Thoracic aorta (tissue), 2 donors: ENCODE data around the gene DOC2B. TPM values are rescaled to one million over a fixed set of nuclear protein-coding genes. Genes with fewer than 3 reads are reported as not detected.

Experiments
- ATAC-seq: fragments of 150-250 bp; one replicate; pipeline ENCODE4 v1.8.0; 2017; ENCODE audit warnings: low read depth; ENCODE audit not compliant: insufficient number of reproducible peaks, low FRiP score
- DNase-seq: peaks from one replicate; pipeline ENCODE4 v3.0.0-alpha.2; 2020; ENCODE audit warnings: low spot score
- H3K27ac ChIP-seq, 2 donors: fragments of 200-600 bp; sonication (generic); 1 replicate in 1 of 2; 2 replicates in 1 of 2; pipeline ENCODE4 v1.5.1; 2016; ENCODE audit warnings: mild to moderate bottlenecking in 2 of 2, moderate library complexity in 2 of 2
- H3K27me3 ChIP-seq: fragments of 200-600 bp; sonication (generic); replicated peaks from 2 replicates; pipeline ENCODE4 v1.6.0; 2016; ENCODE audit warnings: mild to moderate bottlenecking; ENCODE audit not compliant: insufficient read depth
- H3K36me3 ChIP-seq: fragments of 200-600 bp; sonication (generic); one replicate; pipeline ENCODE4 v1.5.1; 2016
- H3K4me1 ChIP-seq, 2 donors: fragments of 200-600 bp; sonication (generic); 1 replicate in 1 of 2; 2 replicates in 1 of 2; pipeline versions ENCODE4 v1.5.1 to v1.6.0; 2016; ENCODE audit warnings: low read depth in 2 of 2, mild to moderate bottlenecking in 1 of 2; ENCODE audit not compliant: control insufficient read depth in 1 of 2
- H3K4me3 ChIP-seq: fragments of 200-600 bp; sonication (generic); 2 replicates; pipeline ENCODE4 v1.5.1; 2016; ENCODE audit warnings: mild to moderate bottlenecking
- H3K9me3 ChIP-seq: fragments of 200-600 bp; sonication (generic); 2 replicates; pipeline ENCODE4 v1.5.1; 2016
- total RNA-seq, 2 donors: library from RNA; depleted of rRNA; stranded (reverse); fragments of >200 nt; gene quantifications; one replicate each; pipeline versions ENCODE4 v1.1.0 to v1.2.3, GENCODE V29; 2016
- TF ChIP-seq, protein P1 (sequence below): fragments of 200-600 bp; sonication (generic); IDR thresholded peaks from one replicate; pipeline ENCODE4 v1.5.1; 2019; ENCODE audit warnings: antibody characterized with exemption

DOC2B gene
- total RNA-seq, 2 donors from 2014 or later: 4.2 to 7.5 TPM

DNA sequence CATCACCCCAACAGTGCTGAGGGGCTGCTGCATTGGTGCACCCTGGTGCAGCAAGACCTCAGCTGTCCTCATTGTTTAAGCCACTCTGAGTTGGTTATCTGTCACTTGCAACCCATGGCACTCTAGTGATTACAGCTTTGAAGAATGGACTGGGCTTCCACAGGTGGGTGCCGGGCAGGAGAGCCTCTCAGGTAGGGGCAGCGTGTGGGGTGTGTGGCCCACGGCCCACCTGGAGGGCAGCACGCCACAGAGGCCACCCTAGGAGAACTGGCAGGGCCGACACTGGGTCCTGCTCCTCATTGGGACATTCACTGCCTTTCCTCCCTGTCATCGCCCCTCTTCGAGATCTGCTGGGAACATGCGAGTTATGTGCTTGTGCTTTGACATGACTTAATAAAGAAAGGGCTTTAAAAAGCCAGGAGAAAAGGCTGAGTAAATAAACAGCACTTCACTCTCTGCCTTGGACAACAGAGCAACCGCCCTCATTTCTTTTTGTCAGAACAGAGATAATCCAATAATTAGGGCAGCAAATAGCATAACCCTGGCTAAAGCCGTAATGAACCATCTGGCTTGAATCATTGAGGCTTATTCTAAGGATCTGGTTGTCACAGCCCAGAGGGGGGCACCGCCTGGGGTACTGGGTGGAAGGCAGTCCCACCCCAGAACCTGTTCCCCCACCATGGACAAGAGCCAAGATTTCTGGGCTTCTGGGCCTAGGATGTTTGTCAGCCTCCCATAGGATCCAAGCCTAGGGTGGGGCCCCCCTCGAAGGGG, 3.0 kb downstream of the DOC2B start:
- TF ChIP-seq, protein P1, sequence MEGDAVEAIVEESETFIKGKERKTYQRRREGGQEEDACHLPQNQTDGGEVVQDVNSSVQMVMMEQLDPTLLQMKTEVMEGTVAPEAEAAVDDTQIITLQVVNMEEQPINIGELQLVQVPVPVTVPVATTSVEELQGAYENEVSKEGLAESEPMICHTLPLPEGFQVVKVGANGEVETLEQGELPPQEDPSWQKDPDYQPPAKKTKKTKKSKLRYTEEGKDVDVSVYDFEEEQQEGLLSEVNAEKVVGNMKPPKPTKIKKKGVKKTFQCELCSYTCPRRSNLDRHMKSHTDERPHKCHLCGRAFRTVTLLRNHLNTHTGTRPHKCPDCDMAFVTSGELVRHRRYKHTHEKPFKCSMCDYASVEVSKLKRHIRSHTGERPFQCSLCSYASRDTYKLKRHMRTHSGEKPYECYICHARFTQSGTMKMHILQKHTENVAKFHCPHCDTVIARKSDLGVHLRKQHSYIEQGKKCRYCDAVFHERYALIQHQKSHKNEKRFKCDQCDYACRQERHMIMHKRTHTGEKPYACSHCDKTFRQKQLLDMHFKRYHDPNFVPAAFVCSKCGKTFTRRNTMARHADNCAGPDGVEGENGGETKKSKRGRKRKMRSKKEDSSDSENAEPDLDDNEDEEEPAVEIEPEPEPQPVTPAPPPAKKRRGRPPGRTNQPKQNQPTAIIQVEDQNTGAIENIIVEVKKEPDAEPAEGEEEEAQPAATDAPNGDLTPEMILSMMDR: no peak
- Histone ChIP-seq H3K4me1 (peaks cover 0 to 14% of the 10 kb centered on the region in 2 donors), H3K27me3 (no peaks in the 10 kb centered on the region), H3K9me3 (no peaks in the 10 kb centered on the region), H3K27ac (no peak overlapping the region), H3K4me3 (no peak overlapping the region), H3K36me3 (no peaks in the 10 kb centered on the region)
- ATAC-seq: no peak
- no peak for DNase-seq

- no peak for DNase-seq
- TF ChIP-seq, protein P1: no peak
- H3K27me3 ChIP-seq: no peaks in the 10 kb centered on the region
- H3K4me3 ChIP-seq: no peak overlapping the region
- H3K4me1 ChIP-seq: peaks cover 0 to 14% of the 10 kb centered on the region in 2 donors
- no peaks in the 10 kb centered on the region for H3K9me3 ChIP-seq
- H3K36me3 ChIP-seq: no peaks in the 10 kb centered on the region
- no peak overlapping the region for H3K27ac ChIP-seq
- no peak for ATAC-seq
Measured at GRCh38 chr17:177762-178161, 3.7 kb downstream of the DOC2B start.

- H3K36me3 ChIP-seq: no peaks in the 10 kb centered on the region
- H3K9me3 ChIP-seq: no peaks in the 10 kb centered on the region
- ATAC-seq: no peak
- peaks cover 0 to 14% of the 10 kb centered on the region in 2 donors for H3K4me1 ChIP-seq
- H3K27ac ChIP-seq: no peak overlapping the region
- DNase-seq: no peak
- H3K27me3 ChIP-seq: no peaks in the 10 kb centered on the region
- H3K4me3 ChIP-seq: no peak overlapping the region
- TF ChIP-seq, protein P1: no peak
Measured at GRCh38 chr17:177155-177554, 4.3 kb downstream of the DOC2B start.

DNA sequence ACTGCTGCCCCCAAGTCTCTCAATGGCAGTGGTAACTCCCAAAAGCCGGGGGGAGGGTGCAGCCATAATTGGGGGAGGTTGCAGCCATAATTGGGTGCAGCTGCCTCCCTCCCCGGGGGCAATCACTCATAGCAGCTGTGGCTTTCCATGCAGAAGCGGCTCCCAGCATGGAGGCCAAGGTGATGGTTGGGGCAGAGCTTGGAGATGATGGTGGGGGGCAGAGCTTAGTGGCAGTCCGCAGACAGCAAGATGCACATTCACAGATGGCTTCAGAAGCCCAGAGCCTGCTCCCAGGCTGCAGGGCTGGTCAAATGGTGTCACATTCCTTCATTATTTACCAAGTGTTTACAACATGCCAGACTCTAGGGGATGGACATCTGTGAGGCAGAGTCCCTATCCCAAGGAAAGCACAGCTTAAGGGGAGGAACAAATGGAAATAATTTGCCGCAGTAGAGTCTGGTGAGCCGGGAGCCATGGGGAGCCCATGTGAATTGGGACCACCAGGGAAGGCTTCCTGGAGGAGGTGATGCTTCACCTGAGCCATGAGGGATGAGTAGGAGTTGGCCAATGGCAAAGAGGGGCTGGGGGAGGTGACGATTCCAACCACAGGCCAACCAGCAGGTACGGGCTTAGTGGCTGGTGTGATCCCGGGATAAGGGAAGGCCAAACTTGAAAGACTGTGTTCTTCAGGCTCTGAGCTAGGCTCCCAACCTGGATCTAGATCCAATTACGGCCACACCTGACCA, 8.1 kb downstream of the DOC2B start:
- no peaks in the 10 kb centered on the region for H3K27me3 ChIP-seq
- H3K36me3 ChIP-seq: no peaks in the 10 kb centered on the region
- no peaks in the 10 kb centered on the region for H3K9me3 ChIP-seq
- H3K4me3 ChIP-seq: no peak overlapping the region
- DNase-seq (no peak), ATAC-seq (no peak)
- TF ChIP-seq, protein P1: no peak
- H3K4me1 ChIP-seq: no peaks in the 10 kb centered on the region
- H3K27ac ChIP-seq: no peak overlapping the region

DNA sequence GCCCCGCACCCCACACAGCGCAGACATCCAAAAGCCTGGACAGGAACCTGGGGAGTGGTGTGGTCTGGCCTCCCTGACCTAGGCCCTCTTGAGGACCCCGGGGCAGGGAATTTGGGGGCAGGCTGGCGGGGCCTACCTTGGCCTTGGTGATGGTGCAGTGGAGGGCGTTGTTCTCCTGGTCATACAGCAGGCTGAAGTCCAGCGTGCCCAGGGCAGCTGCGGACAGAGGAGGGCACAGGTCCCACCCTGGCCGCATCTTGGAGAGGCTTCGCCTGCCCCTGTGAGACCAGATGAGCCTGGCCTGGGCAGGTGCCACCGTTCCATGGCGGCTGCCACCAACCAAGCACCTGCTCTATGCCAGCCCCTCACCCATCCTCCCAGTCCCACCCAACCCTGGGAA, 9.0 kb downstream of the DOC2B start:
- DNase-seq (no peak), ATAC-seq (no peak)
- TF ChIP-seq, protein P1: no peak
- Histone ChIP-seq H3K27me3 (no peaks in the 10 kb centered on the region), H3K4me1 (no peaks in the 10 kb centered on the region), H3K9me3 (no peaks in the 10 kb centered on the region), H3K4me3 (no peak overlapping the region), H3K27ac (no peak overlapping the region), H3K36me3 (no peaks in the 10 kb centered on the region)
